GM13977 (cell line): ENCODE data around the gene SEC61B.

Source experiments
- DNase-seq: peaks from one replicate; pipeline ENCODE4 v3.0.0; 2012; ENCODE audit warnings: low spot score
- in situ Hi-C: fragments of 300-500 bp; cut with MboI; formaldehyde crosslinking; loops from one replicate; pipeline ENCODE4 v1.12.0; 2022; ENCODE audit warnings: low sequenced_read_pairs, low pct_unique_long_range_greater_than_20kb, mixed read lengths, inconsistent platforms; ENCODE audit not compliant: unreplicated experiment
- TF ChIP-seq, protein P1 (sequence below): IDR thresholded peaks from 2 replicates; pipeline ENCODE4 v1.5.1; 2012; ENCODE audit warnings: mild to moderate bottlenecking, control low read depth; ENCODE audit not compliant: insufficient read depth; ENCODE audit errors: extremely low read depth, missing control alignments

The SEC61B gene

DNA sequence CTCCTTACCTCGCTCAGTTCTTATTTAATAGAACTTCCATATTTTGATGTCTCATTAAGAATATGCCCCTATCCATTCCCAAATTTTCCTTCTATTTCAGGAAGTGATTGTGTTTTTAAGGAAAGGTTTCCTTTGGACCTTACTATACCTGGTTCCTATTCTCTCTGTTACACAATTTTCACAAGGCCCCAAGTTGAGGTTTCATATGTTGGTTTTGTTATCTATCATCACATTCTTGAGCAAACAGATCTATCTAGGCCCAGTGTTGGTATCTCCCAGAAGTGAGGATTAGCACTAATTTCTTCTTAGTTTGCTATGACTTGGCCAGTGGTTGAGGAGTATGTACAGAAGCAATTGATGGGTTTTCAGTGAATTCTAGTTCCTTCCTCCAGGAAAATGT, 41.9 kb upstream of the SEC61B start:
- TF ChIP-seq, protein P1, sequence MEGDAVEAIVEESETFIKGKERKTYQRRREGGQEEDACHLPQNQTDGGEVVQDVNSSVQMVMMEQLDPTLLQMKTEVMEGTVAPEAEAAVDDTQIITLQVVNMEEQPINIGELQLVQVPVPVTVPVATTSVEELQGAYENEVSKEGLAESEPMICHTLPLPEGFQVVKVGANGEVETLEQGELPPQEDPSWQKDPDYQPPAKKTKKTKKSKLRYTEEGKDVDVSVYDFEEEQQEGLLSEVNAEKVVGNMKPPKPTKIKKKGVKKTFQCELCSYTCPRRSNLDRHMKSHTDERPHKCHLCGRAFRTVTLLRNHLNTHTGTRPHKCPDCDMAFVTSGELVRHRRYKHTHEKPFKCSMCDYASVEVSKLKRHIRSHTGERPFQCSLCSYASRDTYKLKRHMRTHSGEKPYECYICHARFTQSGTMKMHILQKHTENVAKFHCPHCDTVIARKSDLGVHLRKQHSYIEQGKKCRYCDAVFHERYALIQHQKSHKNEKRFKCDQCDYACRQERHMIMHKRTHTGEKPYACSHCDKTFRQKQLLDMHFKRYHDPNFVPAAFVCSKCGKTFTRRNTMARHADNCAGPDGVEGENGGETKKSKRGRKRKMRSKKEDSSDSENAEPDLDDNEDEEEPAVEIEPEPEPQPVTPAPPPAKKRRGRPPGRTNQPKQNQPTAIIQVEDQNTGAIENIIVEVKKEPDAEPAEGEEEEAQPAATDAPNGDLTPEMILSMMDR: no peak
- in situ Hi-C loops: loop anchor here (25.0 kb wide), 3 partner anchors 632 to 1032 kb away; partner anchors contain the start of gene NR4A3
- peak; percentile 57 for DNase-seq

DNA sequence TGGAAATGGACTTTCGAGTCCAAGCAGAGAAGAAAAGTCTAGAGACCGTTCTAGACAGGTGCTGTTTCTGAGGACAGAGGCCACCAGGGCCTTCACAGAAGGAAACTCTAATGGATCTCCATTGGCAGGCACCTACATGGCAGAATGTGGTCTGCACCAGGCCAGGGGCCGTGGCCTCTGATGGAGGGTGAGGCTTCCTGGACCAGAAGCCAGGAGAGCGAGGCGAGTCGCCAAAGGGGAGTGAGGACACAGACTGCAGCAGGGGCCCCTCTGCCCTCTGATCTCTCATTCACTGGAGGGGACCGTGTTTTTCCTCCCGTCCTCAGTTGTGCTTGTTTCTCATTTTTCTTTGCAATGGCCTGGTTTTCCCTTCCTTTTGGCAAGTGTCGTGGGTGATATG, 41.4 kb upstream of the SEC61B start:
- DNase-seq: no peak
- in situ Hi-C loops: loop anchor here (25.0 kb wide), 3 partner anchors 632 to 1032 kb away; partner anchors contain the start of gene NR4A3
- TF ChIP-seq, protein P1: no peak

DNA sequence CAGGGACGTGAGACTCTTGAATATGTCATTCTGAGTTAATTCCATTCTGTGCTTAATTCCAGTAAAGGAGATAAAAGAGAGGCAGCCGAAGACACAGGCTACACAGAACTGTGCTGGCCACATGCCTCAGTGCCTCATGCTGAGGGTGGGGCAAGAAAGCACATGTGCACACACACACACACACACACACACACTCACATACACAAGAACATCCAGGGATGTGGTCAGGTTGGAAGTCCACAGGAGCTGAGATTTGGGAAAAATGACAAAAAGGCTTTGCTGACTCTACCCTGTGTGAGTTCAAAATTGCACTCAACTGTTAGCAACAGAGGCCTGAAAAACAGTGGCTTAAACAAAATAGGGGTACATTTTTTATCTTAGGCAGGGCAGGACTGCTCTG, 40.9 kb upstream of the SEC61B start:
- TF ChIP-seq, protein P1: no peak

DNA sequence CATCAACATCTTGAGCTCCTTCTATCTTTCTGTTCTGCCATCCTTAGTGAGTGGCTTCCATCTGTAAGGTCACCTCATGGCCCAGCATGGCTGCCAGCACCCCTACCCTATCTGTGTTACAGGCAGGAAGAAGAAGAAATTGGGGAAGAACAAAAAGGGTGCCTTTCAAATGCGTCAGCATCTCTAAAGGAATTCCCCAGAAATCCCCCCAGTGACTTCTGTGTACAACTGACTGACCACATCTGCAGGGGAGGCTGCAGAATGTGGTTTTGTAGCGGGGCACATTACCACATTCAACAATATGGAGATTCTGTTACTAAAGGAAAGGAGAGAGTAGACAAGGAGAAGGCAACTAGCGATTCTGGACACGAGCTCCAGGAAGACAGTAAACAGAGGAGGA, 40.5 kb upstream of the SEC61B start:
- TF ChIP-seq, protein P1: no peak
- in situ Hi-C loops: loop anchor here (25.0 kb wide), 3 partner anchors 631 to 1031 kb away; partner anchors contain the start of gene NR4A3
- DNase-seq: peak; percentile 53

More for the DNA sequence above, 40.9 kb upstream of the SEC61B start:
- DNase-seq: no peak
- in situ Hi-C loops: loop anchor here (25.0 kb wide), 3 partner anchors 631 to 1031 kb away; partner anchors contain the start of gene NR4A3

DNA sequence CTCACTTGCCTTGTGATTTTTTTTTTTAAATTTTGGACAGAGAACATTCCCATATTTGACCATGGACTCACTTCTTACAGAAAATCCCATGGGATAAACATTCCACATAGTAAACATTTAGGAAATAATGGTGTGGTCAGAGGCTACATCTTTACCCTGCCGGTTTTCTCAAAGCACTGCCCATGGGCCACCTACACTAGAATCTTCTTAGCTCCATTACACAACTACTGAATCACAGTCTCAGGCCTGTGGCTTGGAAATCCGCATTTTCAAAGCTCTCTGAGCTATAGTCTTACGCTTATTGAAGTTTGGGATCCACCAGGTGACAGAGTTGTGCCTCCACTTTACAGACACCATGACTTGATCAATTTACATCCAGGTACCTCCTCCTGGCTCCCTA, 39.7 kb upstream of the SEC61B start:
- TF ChIP-seq, protein P1: no peak
- in situ Hi-C loops: loop anchor here (25.0 kb wide), 3 partner anchors 630 to 1030 kb away; partner anchors contain the start of gene NR4A3
- DNase-seq: no peak

DNA sequence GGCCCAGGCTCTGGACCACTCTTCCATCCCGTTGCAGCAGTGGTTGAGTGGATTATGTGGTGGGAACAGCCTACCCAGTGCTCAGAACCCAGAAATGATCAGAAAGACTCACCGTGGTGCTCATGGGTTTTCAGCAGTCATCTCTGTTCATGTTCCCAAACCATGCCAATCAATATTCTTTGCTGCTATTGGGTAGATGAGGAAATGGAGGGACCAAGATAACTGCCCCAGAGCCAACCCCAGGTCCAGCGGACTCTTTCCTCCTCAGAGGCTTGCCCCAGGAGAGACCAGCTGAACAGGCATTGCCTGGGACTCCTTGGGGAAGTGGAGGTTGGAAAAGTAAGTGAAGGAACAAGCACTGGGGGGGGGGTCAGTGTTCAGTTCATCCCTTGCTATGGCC, 38.5 kb upstream of the SEC61B start:
- TF ChIP-seq, protein P1: no peak

More for the DNA sequence above, 38.5 kb upstream of the SEC61B start:
- DNase-seq: no peak
- in situ Hi-C loops: loop anchor here (25.0 kb wide), 3 partner anchors 629 to 1029 kb away; partner anchors contain the start of gene NR4A3
